Naive thymus-derived CD4-positive, alpha-beta T cell (primary cell): ENCODE data around the gene CD7. TPM values are rescaled to one million over a fixed set of nuclear protein-coding genes. Genes with fewer than 3 reads are reported as not detected.
"Not testable (repeated sequence)": the region's sequence is repeated elsewhere in the genome, so short reads cannot be mapped to it uniquely, and the experiment has no call there.

Source experiments
- ATAC-seq: fragments of 150-1000 bp; cut with Tn5 transposase; 2 replicates; pipeline ENCODE4 v1.10.0; 2021; ENCODE audit warnings: mild to moderate bottlenecking, moderate library complexity
- CTCF ChIA-PET: fragments of 350-600 bp; sonication (Branson Sonifier 250); formaldehyde crosslinking; loops from one replicate; lab custom pipeline; 2021; ENCODE audit warnings: antibody characterized with exemption; lab: Charles Lee
- POLR2A ChIA-PET: fragments of 350-600 bp; sonication (Branson Sonifier 250); formaldehyde crosslinking; loops from one replicate; lab custom pipeline; 2021; ENCODE audit warnings: antibody characterized with exemption, inconsistent platforms; lab: Charles Lee
- DNase-seq, 9 donors: peaks; one replicate each; pipeline versions ENCODE4 v3.0.0 to v3.0.0-alpha.2; 2020 to 2022; ENCODE audit warnings: mixed read lengths in 1 of 9
- H3K27ac ChIP-seq: one replicate; pipeline ENCODE4 v1.7.0; 2013; ENCODE audit warnings: mild to moderate bottlenecking, low read depth, low read length, moderate library complexity
- H3K27me3 ChIP-seq, 2 donors: one replicate each; pipeline ENCODE4 v1.7.0; 2013; ENCODE audit warnings: low read length in 2 of 2, mild to moderate bottlenecking in 2 of 2, moderate library complexity in 2 of 2; ENCODE audit not compliant: control insufficient read depth in 2 of 2, insufficient read depth in 2 of 2
- H3K36me3 ChIP-seq, 3 experiments: 1 replicate in 2 of 3; 2 replicates in 1 of 3; pipeline ENCODE4 v1.7.0; 2013; ENCODE audit warnings: low read length in 3 of 3, mild to moderate bottlenecking in 3 of 3, moderate library complexity in 1 of 3; ENCODE audit not compliant: insufficient read depth in 3 of 3, control insufficient read depth in 2 of 3
- H3K4me1 ChIP-seq, 2 donors: one replicate each; pipeline ENCODE4 v1.7.0; 2013; ENCODE audit warnings: low read length in 2 of 2, mild to moderate bottlenecking in 2 of 2, moderate library complexity in 1 of 2; ENCODE audit not compliant: control insufficient read depth in 2 of 2, insufficient read depth in 2 of 2
- H3K4me3 ChIP-seq: 2 replicates; pipeline ENCODE4 v1.7.0; 2013; ENCODE audit warnings: mild to moderate bottlenecking, low read length
- H3K9me3 ChIP-seq, 3 experiments: 1 replicate in 2 of 3; 2 replicates in 1 of 3; pipeline ENCODE4 v1.7.0; 2013; ENCODE audit warnings: low read length in 3 of 3; ENCODE audit not compliant: control insufficient read depth in 2 of 3
- H3K27ac Mint-ChIP-seq, 9 donors: one replicate each; pipeline ENCODE4 v1.8.0; 2020 to 2022; ENCODE audit warnings: mixed read lengths in 9 of 9, mild to moderate bottlenecking in 8 of 9, moderate library complexity in 5 of 9, inconsistent platforms in 2 of 9
- H3K27me3 Mint-ChIP-seq, 5 donors: one replicate each; pipeline ENCODE4 v1.8.0; 2021 to 2022; ENCODE audit warnings: mixed read lengths in 5 of 5, mild to moderate bottlenecking in 1 of 5
- H3K36me3 Mint-ChIP-seq, 5 donors: one replicate each; pipeline ENCODE4 v1.8.0; 2020 to 2022; ENCODE audit warnings: mixed read lengths in 5 of 5, mild to moderate bottlenecking in 3 of 5, inconsistent platforms in 1 of 5
- H3K4me1 Mint-ChIP-seq, 7 donors: one replicate each; pipeline ENCODE4 v1.8.0; 2020 to 2022; ENCODE audit warnings: mixed read lengths in 7 of 7, mild to moderate bottlenecking in 3 of 7, inconsistent platforms in 1 of 7
- H3K4me3 Mint-ChIP-seq, 10 donors: one replicate each; pipeline ENCODE4 v1.8.0; 2020 to 2022; ENCODE audit warnings: mild to moderate bottlenecking in 10 of 10, mixed read lengths in 10 of 10, moderate library complexity in 6 of 10, inconsistent platforms in 2 of 10
- H3K9me3 Mint-ChIP-seq, 11 donors: one replicate each; pipeline ENCODE4 v1.8.0; 2020 to 2022; ENCODE audit warnings: mixed read lengths in 11 of 11, mild to moderate bottlenecking in 4 of 11, inconsistent platforms in 1 of 11, moderate library complexity in 1 of 11
- intact Hi-C, 2 donors: fragments of 100-400 bp; cut with micrococcal nuclease; formaldehyde crosslinking; loops; one replicate each; pipeline ENCODE4 v1.15.1; 2023
- polyA plus RNA-seq, 2 donors: library from polyadenylated mRNA; unstranded; fragments of 300-500 nt; fragmentation: Illumina TruSeq; gene quantifications; one replicate each; pipeline ENCODE4 v1.2.3, GENCODE V29; 2021
- total RNA-seq, 6 experiments: library from RNA in 5 of 6; stranded (reverse) in 5 of 6; gene quantifications; 1 replicate in 5 of 6; 2 replicates in 1 of 6; pipeline ENCODE4 v1.2.3 and lab custom pipeline; 2021 to 2026

The CD7 gene
- 100 to 1,000 TPM in 3 of 5 experiments, 10 to 100 TPM in 2; 61.9 to 390 (median 165) TPM for total RNA-seq
- 100 to 1,000 TPM; 169 to 183 TPM for polyA plus RNA-seq
- 143 reads per million, percentile 89 among the genes with 10 or more reads in this experiment for total RNA-seq (lab: John Stamatoyannopoulos, UW)

GRCh38 chr17:82317394-82318168, at the start of gene CD7:
CD7 (minus strand) TSS chr17:82317608; CDS start chr17:82317495, 113 bp downstream.
- DNase-seq, result peak in 8 of 9 donors; percentile 67 to 77 (median 76)
- H3K4me1 ChIP-seq, result peaks cover 20% of the 10 kb centered on the region in 2 donors
- Mint-ChIP-seq H3K36me3 (peaks cover 0 to 17% (median 4%) of the 10 kb centered on the region in 5 donors), H3K27me3 (no peaks in the 10 kb centered on the region), H3K27ac (peak within 1 kb of the TSS in 6 of 9 donors; percentile 66 to 97 (median 90)), H3K4me3 (peak within 1 kb of the TSS in 6 of 10 donors; percentile 88 to 99 (median 97)), H3K9me3 (no peaks in the 10 kb centered on the region), H3K4me1 (peaks cover 17 to 26% (median 19%) of the 10 kb centered on the region in 7 donors)
- ATAC-seq, result peak; percentile 83
- peak within 1 kb of the TSS; percentile 91 for H3K27ac ChIP-seq
- H3K4me3 ChIP-seq, result peak within 1 kb of the TSS; percentile 91
- no peaks in the 10 kb centered on the region for H3K27me3 ChIP-seq
- intact Hi-C loops, result loop anchor here (1.0 to 2.0 kb wide), 6 partner anchors 14 to 79 kb away; partner anchors contain the start of genes CSNK1D (in 1 of the 2) and SECTM1 (in 1 of the 2)
- ChIA-PET CTCF (interaction anchor here (0.7 to 3.5 kb wide), 11 partner anchors 8 to 292 kb away, joined by 3 to 61 read pairs (median 3); partner anchors contain the start of gene SLC16A3), POLR2A (interaction anchor here (0.6 to 12.6 kb wide), 14 partner anchors 8 to 689 kb away, joined by 3 to 237 read pairs (median 4); partner anchors contain the start of gene SECTM1)
- H3K9me3 ChIP-seq, result no peaks in the 10 kb centered on the region
- H3K36me3 ChIP-seq, result peaks cover 0 to 39% (median 0%) of the 10 kb centered on the region in 3 experiments

DNA sequence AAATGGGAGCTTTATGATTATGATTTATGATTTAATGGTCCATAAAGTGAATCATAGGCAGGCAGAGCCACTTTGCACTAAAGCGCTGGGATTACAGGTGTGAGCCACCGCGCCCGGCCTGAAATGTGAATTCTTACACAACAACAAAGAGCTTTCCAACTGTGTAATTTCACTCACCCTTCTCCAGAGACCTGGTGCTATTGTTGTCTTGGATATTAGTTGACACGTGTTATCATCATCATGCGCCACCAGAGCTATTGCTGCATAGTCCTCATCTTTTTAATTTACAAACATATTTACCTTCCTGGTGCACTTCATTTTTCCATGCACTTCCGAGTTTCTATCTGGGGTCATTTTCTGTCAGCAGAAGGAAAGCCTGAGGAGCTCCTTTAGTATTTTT, 49.3 kb upstream of the CD7 start:
- Mint-ChIP-seq H3K4me1 (peaks cover 4 to 11% (median 9%) of the 10 kb centered on the region in 7 donors), H3K27me3 (peaks cover 13 to 50% (median 23%) of the 10 kb centered on the region in 5 donors), H3K27ac (no peak overlapping the region), H3K4me3 (no peak overlapping the region), H3K36me3 (no peaks in the 10 kb centered on the region), H3K9me3 (no peaks in the 10 kb centered on the region)
- POLR2A ChIA-PET, result interaction anchor here (0.7 kb wide), 1 partner anchor 10 kb away, joined by 3 read pairs; no protein-coding TSS in a partner anchor
- ATAC-seq, result no peak
- no peaks in the 10 kb centered on the region for H3K9me3 ChIP-seq
- intact Hi-C loops, result no loop called here
- H3K4me1 ChIP-seq, result peaks cover 0 to 7% of the 10 kb centered on the region in 2 donors
- CTCF ChIA-PET, result interaction anchor here (1.5 kb wide), 1 partner anchor 14 kb away, joined by 7 read pairs; no protein-coding TSS in a partner anchor
- H3K27me3 ChIP-seq, result peaks cover 3 to 5% of the 10 kb centered on the region in 2 donors
- H3K27ac ChIP-seq, result no peak overlapping the region
- H3K36me3 ChIP-seq, result no peaks in the 10 kb centered on the region
- no peak for DNase-seq
- no peak overlapping the region for H3K4me3 ChIP-seq

DNA sequence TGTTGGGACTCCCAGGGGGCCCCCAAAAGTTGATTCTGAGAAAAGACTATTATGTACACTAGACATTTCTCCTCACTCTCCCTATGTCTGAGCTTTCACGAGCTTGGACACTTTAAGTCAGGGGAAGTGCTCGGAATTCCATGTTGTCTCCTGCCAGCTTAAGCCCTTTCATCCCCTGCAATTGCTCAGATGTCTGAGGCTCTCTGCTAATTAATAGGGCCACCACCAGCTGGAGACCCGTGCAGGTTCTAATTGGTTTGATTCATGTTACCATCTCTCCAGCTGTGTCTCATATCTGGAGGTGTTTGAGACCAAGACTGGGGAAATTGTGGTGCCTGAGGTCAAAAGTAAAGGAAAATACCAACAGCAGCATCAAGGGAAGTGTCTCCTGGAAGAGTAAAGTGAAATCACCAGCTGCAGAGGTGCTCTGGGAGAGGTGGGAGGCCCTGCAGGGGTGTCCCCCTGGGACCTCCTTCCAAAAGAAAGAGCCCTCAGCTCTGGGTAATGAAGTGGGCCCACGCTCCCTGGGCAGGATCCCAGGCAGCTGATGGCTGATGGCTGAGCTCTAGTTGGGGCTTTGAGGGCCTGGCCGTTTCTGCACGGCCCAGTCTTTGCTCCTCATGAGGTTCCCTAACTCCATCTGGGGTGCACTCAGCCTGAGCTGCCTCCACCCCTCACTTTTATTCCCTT, 48.3 kb upstream of the CD7 start:
- Histone ChIP-seq H3K27me3 (peaks cover under 1 to 3% of the 10 kb centered on the region in 2 donors), H3K9me3 (no peaks in the 10 kb centered on the region), H3K36me3 (no peaks in the 10 kb centered on the region), H3K4me3 (no peak overlapping the region), H3K4me1 (peaks cover 0 to 3% of the 10 kb centered on the region in 2 donors), H3K27ac (no peak overlapping the region)
- no peak for ATAC-seq
- ChIA-PET CTCF (interaction anchor here (1.5 kb wide), 1 partner anchor 13 kb away, joined by 7 read pairs; no protein-coding TSS in a partner anchor), POLR2A (interaction anchor here (0.7 kb wide), 1 partner anchor 9 kb away, joined by 3 read pairs; no protein-coding TSS in a partner anchor)
- H3K27me3 Mint-ChIP-seq, result peaks cover 7 to 48% (median 19%) of the 10 kb centered on the region in 5 donors
- no peaks in the 10 kb centered on the region for H3K36me3 Mint-ChIP-seq
- H3K9me3 Mint-ChIP-seq, result no peaks in the 10 kb centered on the region
- intact Hi-C loops, result no loop called here
- H3K4me3 Mint-ChIP-seq, result no peak overlapping the region
- H3K4me1 Mint-ChIP-seq, result peaks cover 2 to 5% (median 4%) of the 10 kb centered on the region in 7 donors
- DNase-seq, result no peak
- H3K27ac Mint-ChIP-seq, result no peak overlapping the region

- Mint-ChIP-seq H3K27ac (no peak overlapping the region), H3K27me3 (peaks cover 5 to 33% (median 13%) of the 10 kb centered on the region in 5 donors), H3K4me1 (peaks cover 6 to 10% (median 8%) of the 10 kb centered on the region in 7 donors), H3K36me3 (no peaks in the 10 kb centered on the region), H3K9me3 (no peaks in the 10 kb centered on the region), H3K4me3 (no peak overlapping the region)
- Histone ChIP-seq H3K27me3 (no peaks in the 10 kb centered on the region), H3K27ac (no peak overlapping the region), H3K4me3 (no peak overlapping the region), H3K4me1 (no peaks in the 10 kb centered on the region), H3K9me3 (no peaks in the 10 kb centered on the region), H3K36me3 (no peaks in the 10 kb centered on the region)
- ATAC-seq (no peak), DNase-seq (no peak)
- ChIA-PET POLR2A (no interaction called here), CTCF (no interaction called here)
- intact Hi-C loops, result no loop called here
These were observed 44.7 kb upstream of the CD7 start for GRCh38 chr17:82361885-82362633.

DNA sequence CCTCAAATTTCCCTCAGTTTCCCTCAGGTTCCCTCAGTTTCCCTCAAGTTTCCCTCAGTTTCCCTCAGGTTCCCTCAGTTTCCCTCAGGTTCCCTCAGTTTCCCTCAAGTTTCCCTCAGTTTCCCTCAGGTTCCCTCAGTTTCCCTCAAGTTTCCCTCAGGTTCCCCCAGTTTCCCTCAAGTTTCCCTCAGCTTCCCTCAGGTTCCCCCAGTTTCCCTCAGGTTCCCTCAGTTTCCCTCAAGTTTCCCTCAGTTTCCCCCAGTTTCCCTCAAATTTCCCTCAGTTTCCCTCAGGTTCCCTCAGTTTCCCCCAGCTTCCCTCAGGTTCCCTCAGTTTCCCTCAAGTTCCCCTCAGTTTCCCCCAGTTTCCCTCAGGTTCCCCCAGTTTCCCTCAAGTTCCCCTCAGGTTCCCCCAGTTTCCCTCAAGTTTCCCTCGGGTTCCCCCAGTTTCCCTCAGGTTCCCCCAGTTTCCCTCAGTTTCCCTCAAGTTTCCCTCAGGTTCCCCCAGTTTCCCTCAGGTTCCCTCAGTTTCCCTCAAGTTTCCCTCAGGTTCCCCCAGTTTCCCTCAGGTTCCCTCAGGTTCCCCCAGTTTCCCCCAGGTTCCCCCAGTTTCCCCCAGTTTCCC, 42.2 kb upstream of the CD7 start:
- H3K36me3 Mint-ChIP-seq, H3K9me3 Mint-ChIP-seq, H3K27me3 ChIP-seq, DNase-seq, H3K4me3 Mint-ChIP-seq, H3K27ac Mint-ChIP-seq, intact Hi-C loops, H3K27ac ChIP-seq, H3K36me3 ChIP-seq, H3K4me1 ChIP-seq, H3K9me3 ChIP-seq, ATAC-seq, H3K4me3 ChIP-seq, CTCF ChIA-PET: not testable (repeated sequence)
- H3K27me3 Mint-ChIP-seq, result peaks cover 5 to 26% (median 13%) of the 10 kb centered on the region in 5 donors
- peaks cover 6 to 10% (median 8%) of the 10 kb centered on the region in 7 donors for H3K4me1 Mint-ChIP-seq
- POLR2A ChIA-PET, result interaction anchor here (0.6 to 0.7 kb wide), 3 partner anchors 47 to 1057 kb away, joined by 3 to 5 read pairs (median 5); no protein-coding TSS in a partner anchor
